ENCODE data around the gene AP4E1.

AP4E1 gene

DNA sequence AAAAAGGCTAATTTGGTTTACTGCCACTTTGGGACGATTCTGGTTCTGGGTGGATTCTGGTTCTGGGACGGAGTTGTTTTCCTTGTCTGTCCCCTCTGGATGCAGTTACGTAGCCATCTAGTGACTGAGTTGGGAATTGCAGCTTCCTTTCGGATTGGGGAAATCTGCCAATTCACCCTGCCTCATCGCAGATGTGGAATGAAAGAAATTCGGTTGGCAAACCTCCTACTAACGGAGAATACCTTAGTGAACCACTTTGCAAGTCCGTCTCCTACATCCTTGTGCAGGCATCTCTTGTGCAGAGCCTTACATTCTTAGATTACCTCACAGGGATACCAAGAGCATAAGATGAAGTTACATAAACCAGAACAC lies 31.5 kb upstream of the AP4E1 start:
- H3K4me3 ChIP-seq (ENCODE audit: low read depth, low read length) = peak overlapping the region; percentile 30
- CTCF ChIA-PET = interaction anchor here (0.5 to 2.4 kb wide), 10 partner anchors 8 to 1142 kb away, joined by 3 to 19 read pairs (median 3); partner anchors contain the start of gene MAPK6
- POLR2A ChIA-PET = no interaction called here
- H3K4me1 ChIP-seq (ENCODE audit: control insufficient read depth, insufficient read depth, low read length) = no peaks in the 10 kb centered on the region
- no peaks in the 10 kb centered on the region for H3K9me3 ChIP-seq (ENCODE audit: control insufficient read depth, insufficient read depth, low read depth, low read length)
- H3K36me3 ChIP-seq (ENCODE audit: control insufficient read depth in 2 of 2, insufficient read depth in 1 of 2, low read length in 2 of 2) = no peaks in the 10 kb centered on the region
- TF ChIP-seq, protein P1, sequence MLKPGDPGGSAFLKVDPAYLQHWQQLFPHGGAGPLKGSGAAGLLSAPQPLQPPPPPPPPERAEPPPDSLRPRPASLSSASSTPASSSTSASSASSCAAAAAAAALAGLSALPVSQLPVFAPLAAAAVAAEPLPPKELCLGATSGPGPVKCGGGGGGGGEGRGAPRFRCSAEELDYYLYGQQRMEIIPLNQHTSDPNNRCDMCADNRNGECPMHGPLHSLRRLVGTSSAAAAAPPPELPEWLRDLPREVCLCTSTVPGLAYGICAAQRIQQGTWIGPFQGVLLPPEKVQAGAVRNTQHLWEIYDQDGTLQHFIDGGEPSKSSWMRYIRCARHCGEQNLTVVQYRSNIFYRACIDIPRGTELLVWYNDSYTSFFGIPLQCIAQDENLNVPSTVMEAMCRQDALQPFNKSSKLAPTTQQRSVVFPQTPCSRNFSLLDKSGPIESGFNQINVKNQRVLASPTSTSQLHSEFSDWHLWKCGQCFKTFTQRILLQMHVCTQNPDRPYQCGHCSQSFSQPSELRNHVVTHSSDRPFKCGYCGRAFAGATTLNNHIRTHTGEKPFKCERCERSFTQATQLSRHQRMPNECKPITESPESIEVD (tag by site-specific recombination; IDR thresholded peaks at IDR 0.05) = no peak
- TF ChIP-seq ZNF19 (tag by site-specific recombination; IDR thresholded peaks at IDR 0.05; ENCODE audit: low read depth) (no peak), ZNF654 (tag by site-specific recombination; IDR thresholded peaks at IDR 0.05; ENCODE audit: low read depth) (peak; percentile 97), RBAK (tag by site-specific recombination; IDR thresholded peaks at IDR 0.05) (no peak), ZFP37 (tag by site-specific recombination; IDR thresholded peaks at IDR 0.05) (0 out of 2 replicates have a peak, but pooled peaks have one; percentile 27), ZNF830 (tag by site-specific recombination; IDR thresholded peaks at IDR 0.05; ENCODE audit: low read depth) (no peak), ZNF600 (tag by site-specific recombination; IDR thresholded peaks at IDR 0.05) (peak; percentile 49; the same call in 1 of the 2 replicates), IKZF3 (tag by site-specific recombination; IDR thresholded peaks at IDR 0.05) (peak; percentile 67), ZBTB17 (tag by site-specific recombination; IDR thresholded peaks at IDR 0.05) (peak; percentile 59)
- TF ChIP-seq, protein P2, sequence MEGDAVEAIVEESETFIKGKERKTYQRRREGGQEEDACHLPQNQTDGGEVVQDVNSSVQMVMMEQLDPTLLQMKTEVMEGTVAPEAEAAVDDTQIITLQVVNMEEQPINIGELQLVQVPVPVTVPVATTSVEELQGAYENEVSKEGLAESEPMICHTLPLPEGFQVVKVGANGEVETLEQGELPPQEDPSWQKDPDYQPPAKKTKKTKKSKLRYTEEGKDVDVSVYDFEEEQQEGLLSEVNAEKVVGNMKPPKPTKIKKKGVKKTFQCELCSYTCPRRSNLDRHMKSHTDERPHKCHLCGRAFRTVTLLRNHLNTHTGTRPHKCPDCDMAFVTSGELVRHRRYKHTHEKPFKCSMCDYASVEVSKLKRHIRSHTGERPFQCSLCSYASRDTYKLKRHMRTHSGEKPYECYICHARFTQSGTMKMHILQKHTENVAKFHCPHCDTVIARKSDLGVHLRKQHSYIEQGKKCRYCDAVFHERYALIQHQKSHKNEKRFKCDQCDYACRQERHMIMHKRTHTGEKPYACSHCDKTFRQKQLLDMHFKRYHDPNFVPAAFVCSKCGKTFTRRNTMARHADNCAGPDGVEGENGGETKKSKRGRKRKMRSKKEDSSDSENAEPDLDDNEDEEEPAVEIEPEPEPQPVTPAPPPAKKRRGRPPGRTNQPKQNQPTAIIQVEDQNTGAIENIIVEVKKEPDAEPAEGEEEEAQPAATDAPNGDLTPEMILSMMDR (tag by site-specific recombination; IDR thresholded peaks at IDR 0.05) = 0 out of 2 replicates have a peak, but pooled peaks have one; percentile 38
- TF ChIP-seq, protein P3, sequence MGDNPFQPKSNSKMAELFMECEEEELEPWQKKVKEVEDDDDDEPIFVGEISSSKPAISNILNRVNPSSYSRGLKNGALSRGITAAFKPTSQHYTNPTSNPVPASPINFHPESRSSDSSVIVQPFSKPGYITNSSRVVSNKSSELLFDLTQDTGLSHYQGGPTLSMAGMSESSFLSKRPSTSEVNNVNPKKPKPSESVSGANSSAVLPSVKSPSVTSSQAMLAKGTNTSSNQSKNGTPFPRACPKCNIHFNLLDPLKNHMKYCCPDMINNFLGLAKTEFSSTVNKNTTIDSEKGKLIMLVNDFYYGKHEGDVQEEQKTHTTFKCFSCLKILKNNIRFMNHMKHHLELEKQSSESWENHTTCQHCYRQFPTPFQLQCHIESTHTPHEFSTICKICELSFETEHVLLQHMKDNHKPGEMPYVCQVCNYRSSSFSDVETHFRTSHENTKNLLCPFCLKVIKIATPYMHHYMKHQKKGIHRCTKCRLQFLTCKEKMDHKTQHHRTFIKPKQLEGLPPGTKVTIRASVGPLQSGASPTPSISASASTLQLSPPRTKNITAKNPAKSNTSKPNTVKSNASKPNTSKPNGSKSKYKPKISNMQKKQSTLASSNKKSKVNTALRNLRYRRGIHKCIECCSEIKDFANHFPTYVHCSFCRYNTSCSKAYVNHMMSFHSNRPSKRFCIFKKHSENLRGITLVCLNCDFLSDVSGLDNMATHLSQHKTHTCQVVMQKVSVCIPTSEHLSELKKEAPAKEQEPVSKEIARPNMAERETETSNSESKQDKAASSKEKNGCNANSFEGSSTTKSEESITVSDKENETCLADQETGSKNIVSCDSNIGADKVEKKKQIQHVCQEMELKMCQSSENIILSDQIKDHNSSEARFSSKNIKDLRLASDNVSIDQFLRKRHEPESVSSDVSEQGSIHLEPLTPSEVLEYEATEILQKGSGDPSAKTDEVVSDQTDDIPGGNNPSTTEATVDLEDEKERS (tag by site-specific recombination; IDR thresholded peaks at IDR 0.05) = no peak
- TF ChIP-seq, protein P4, sequence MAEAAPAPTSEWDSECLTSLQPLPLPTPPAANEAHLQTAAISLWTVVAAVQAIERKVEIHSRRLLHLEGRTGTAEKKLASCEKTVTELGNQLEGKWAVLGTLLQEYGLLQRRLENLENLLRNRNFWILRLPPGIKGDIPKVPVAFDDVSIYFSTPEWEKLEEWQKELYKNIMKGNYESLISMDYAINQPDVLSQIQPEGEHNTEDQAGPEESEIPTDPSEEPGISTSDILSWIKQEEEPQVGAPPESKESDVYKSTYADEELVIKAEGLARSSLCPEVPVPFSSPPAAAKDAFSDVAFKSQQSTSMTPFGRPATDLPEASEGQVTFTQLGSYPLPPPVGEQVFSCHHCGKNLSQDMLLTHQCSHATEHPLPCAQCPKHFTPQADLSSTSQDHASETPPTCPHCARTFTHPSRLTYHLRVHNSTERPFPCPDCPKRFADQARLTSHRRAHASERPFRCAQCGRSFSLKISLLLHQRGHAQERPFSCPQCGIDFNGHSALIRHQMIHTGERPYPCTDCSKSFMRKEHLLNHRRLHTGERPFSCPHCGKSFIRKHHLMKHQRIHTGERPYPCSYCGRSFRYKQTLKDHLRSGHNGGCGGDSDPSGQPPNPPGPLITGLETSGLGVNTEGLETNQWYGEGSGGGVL (tag by site-specific recombination; IDR thresholded peaks at IDR 0.05) = no peak
- TF ChIP-seq, protein P5, sequence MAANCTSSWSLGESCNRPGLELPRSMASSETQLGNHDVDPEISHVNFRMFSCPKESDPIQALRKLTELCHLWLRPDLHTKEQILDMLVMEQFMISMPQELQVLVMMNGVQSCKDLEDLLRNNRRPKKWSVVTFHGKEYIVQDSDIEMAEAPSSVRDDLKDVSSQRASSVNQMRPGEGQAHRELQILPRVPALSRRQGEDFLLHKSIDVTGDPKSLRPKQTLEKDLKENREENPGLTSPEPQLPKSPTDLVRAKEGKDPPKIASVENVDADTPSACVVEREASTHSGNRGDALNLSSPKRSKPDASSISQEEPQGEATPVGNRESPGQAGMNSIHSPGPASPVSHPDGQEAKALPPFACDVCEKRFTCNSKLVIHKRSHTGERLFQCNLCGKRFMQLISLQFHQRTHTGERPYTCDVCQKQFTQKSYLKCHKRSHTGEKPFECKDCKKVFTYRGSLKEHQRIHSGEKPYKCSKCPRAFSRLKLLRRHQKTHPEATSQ (tag by site-specific recombination; IDR thresholded peaks at IDR 0.05) = no peak
- TF ChIP-seq, protein P6, sequence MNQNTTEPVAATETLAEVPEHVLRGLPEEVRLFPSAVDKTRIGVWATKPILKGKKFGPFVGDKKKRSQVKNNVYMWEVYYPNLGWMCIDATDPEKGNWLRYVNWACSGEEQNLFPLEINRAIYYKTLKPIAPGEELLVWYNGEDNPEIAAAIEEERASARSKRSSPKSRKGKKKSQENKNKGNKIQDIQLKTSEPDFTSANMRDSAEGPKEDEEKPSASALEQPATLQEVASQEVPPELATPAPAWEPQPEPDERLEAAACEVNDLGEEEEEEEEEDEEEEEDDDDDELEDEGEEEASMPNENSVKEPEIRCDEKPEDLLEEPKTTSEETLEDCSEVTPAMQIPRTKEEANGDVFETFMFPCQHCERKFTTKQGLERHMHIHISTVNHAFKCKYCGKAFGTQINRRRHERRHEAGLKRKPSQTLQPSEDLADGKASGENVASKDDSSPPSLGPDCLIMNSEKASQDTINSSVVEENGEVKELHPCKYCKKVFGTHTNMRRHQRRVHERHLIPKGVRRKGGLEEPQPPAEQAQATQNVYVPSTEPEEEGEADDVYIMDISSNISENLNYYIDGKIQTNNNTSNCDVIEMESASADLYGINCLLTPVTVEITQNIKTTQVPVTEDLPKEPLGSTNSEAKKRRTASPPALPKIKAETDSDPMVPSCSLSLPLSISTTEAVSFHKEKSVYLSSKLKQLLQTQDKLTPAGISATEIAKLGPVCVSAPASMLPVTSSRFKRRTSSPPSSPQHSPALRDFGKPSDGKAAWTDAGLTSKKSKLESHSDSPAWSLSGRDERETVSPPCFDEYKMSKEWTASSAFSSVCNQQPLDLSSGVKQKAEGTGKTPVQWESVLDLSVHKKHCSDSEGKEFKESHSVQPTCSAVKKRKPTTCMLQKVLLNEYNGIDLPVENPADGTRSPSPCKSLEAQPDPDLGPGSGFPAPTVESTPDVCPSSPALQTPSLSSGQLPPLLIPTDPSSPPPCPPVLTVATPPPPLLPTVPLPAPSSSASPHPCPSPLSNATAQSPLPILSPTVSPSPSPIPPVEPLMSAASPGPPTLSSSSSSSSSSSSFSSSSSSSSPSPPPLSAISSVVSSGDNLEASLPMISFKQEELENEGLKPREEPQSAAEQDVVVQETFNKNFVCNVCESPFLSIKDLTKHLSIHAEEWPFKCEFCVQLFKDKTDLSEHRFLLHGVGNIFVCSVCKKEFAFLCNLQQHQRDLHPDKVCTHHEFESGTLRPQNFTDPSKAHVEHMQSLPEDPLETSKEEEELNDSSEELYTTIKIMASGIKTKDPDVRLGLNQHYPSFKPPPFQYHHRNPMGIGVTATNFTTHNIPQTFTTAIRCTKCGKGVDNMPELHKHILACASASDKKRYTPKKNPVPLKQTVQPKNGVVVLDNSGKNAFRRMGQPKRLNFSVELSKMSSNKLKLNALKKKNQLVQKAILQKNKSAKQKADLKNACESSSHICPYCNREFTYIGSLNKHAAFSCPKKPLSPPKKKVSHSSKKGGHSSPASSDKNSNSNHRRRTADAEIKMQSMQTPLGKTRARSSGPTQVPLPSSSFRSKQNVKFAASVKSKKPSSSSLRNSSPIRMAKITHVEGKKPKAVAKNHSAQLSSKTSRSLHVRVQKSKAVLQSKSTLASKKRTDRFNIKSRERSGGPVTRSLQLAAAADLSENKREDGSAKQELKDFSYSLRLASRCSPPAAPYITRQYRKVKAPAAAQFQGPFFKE (tag by site-specific recombination; IDR thresholded peaks at IDR 0.05; ENCODE audit: borderline replicate concordance) = no peak
- TF ChIP-seq, protein P7, sequence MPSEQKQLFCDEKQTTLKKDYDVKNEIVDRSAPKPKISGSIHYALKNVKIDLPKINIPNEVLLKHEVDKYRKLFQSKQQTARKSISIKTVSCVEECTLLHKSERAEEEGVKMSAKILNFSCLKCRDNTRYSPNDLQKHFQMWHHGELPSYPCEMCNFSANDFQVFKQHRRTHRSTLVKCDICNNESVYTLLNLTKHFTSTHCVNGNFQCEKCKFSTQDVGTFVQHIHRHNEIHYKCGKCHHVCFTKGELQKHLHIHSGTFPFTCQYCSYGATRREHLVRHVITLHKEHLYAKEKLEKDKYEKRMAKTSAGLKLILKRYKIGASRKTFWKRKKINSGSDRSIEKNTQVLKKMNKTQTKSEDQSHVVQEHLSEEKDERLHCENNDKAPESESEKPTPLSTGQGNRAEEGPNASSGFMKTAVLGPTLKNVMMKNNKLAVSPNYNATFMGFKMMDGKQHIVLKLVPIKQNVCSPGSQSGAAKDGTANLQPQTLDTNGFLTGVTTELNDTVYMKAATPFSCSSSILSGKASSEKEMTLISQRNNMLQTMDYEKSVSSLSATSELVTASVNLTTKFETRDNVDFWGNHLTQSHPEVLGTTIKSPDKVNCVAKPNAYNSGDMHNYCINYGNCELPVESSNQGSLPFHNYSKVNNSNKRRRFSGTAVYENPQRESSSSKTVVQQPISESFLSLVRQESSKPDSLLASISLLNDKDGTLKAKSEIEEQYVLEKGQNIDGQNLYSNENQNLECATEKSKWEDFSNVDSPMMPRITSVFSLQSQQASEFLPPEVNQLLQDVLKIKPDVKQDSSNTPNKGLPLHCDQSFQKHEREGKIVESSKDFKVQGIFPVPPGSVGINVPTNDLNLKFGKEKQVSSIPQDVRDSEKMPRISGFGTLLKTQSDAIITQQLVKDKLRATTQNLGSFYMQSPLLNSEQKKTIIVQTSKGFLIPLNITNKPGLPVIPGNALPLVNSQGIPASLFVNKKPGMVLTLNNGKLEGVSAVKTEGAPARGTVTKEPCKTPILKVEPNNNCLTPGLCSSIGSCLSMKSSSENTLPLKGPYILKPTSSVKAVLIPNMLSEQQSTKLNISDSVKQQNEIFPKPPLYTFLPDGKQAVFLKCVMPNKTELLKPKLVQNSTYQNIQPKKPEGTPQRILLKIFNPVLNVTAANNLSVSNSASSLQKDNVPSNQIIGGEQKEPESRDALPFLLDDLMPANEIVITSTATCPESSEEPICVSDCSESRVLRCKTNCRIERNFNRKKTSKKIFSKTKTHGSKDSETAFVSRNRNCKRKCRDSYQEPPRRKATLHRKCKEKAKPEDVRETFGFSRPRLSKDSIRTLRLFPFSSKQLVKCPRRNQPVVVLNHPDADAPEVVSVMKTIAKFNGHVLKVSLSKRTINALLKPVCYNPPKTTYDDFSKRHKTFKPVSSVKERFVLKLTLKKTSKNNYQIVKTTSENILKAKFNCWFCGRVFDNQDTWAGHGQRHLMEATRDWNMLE (tag by site-specific recombination; conservative IDR thresholded peaks at IDR 0.05; ENCODE audit: low read depth) = no peak
- no peak overlapping the region for H3K27ac ChIP-seq (ENCODE audit: extremely low read depth, low read depth, low read length)
